HepG2 (cell line): ENCODE results near the gene TPPP2. TPM values are rescaled to one million over a fixed set of nuclear protein-coding genes. Genes with fewer than 3 reads are reported as not detected.

Experiments
- CREM ChIP-seq, 2 experiments: sonication (generic) in 1 of 2; formaldehyde crosslinking in 1 of 2; IDR thresholded peaks; 2 replicates each; pipeline versions ENCODE4 v1.4.0 to v1.6.1; 2016 to 2020; ENCODE audit warnings: antibody characterized with exemption in 1 of 2, mild to moderate bottlenecking in 1 of 2, missing genetic modification reagents in 1 of 2
- FOXA1 ChIP-seq, 2 experiments: fragments of 450-650 bp in 1 of 2; sonication (generic) in 1 of 2; formaldehyde crosslinking in 1 of 2; IDR thresholded peaks; 2 replicates each; pipeline versions ENCODE4 v1.4.0 to v1.6.1; 2016 to 2020; ENCODE audit warnings: missing genetic modification reagents in 1 of 2
- FOXA3 ChIP-seq: IDR thresholded peaks from 2 replicates; pipeline ENCODE4 v1.6.1; 2016; ENCODE audit warnings: missing genetic modification reagents, missing compliant biosample characterization
- MTA3 ChIP-seq: sonication (generic); formaldehyde crosslinking; IDR thresholded peaks from 2 replicates; pipeline ENCODE4 v1.4.0; 2020; ENCODE audit warnings: missing genetic modification reagents
- MXD4 ChIP-seq: IDR thresholded peaks from 2 replicates; pipeline ENCODE4 v1.6.1; 2016; ENCODE audit warnings: mild to moderate bottlenecking, missing biosample characterization, missing genetic modification reagents
- NFYB ChIP-seq: sonication (generic); formaldehyde crosslinking; IDR thresholded peaks from 2 replicates; pipeline ENCODE4 v1.4.0; 2020; ENCODE audit warnings: missing genetic modification reagents
- PAWR ChIP-seq: sonication (generic); formaldehyde crosslinking; IDR thresholded peaks from 2 replicates; pipeline ENCODE4 v1.4.0; 2020; ENCODE audit warnings: missing genetic modification reagents, mild to moderate bottlenecking, borderline replicate concordance
- RARA ChIP-seq: IDR thresholded peaks from 2 replicates; pipeline ENCODE4 v1.6.1; 2016; ENCODE audit warnings: missing genetic modification reagents, missing compliant biosample characterization
- RCOR2 ChIP-seq: IDR thresholded peaks from 2 replicates; pipeline ENCODE4 v1.6.1; 2016; ENCODE audit warnings: missing biosample characterization, missing genetic modification reagents
- RFX3 ChIP-seq: IDR thresholded peaks from 2 replicates; pipeline ENCODE4 v1.6.1; 2016; ENCODE audit warnings: missing biosample characterization, missing genetic modification reagents
- SIN3B ChIP-seq: fragments of 150-350 bp; IDR thresholded peaks from 2 replicates; pipeline ENCODE4 v1.6.1; 2014; ENCODE audit warnings: low read length
- SRSF9 ChIP-seq: fragments of 200-400 bp; formaldehyde crosslinking; IDR thresholded peaks from 2 replicates; pipeline ENCODE4 v1.6.1; 2018; ENCODE audit warnings: borderline replicate concordance, mild to moderate bottlenecking, low read depth, low read length; ENCODE audit not compliant: insufficient read depth, poor library complexity, severe bottlenecking
- ZNF205 ChIP-seq: IDR thresholded peaks from 2 replicates; pipeline ENCODE4 v1.6.1; 2018; ENCODE audit warnings: missing biosample characterization, missing genetic modification reagents
- ZNF761 ChIP-seq: sonication (generic); formaldehyde crosslinking; conservative IDR thresholded peaks from 2 replicates; pipeline ENCODE4 v1.4.0; 2020; ENCODE audit warnings: mild to moderate bottlenecking, missing genetic modification reagents
- ZNF775 ChIP-seq: sonication (generic); formaldehyde crosslinking; IDR thresholded peaks from 2 replicates; pipeline ENCODE4 v1.4.0; 2020; ENCODE audit warnings: missing genetic modification reagents, mild to moderate bottlenecking, moderate library complexity, borderline replicate concordance
- polyA plus RNA-seq, 8 experiments: library from polyadenylated mRNA; depleted of rRNA in 3 of 8; stranded (reverse) in 7 of 8; unstranded in 1 of 8; fragments of >200 nt; fragmentation: Illumina TruSeq in 4 of 8; extraction: Trizol in 4 of 8; gene quantifications; 2 replicates each; pipeline versions ENCODE4 v1.2.1 to v1.2.3, GENCODE V29; 2011 to 2016; ENCODE audit warnings: low read depth in 4 of 8, missing spikeins in 1 of 8, mixed read lengths in 1 of 8; ENCODE audit not compliant: insufficient read depth in 1 of 8
- total RNA-seq, 5 experiments: library from RNA; depleted of rRNA; stranded (reverse); fragments of >200 nt; fragmentation: Illumina TruSeq; extraction: Trizol; gene quantifications; 2 replicates each; pipeline ENCODE4 v1.2.3, GENCODE V29; 2016; ENCODE audit warnings: low read depth in 1 of 5
- TF ChIP-seq, protein P1 (sequence below): IDR thresholded peaks from 2 replicates; pipeline ENCODE4 v1.6.1; 2012; ENCODE audit warnings: low read length, improper control_type of control experiment
- TF ChIP-seq, protein P2 (sequence below): sonication (generic); formaldehyde crosslinking; IDR thresholded peaks from 2 replicates; pipeline ENCODE4 v1.5.0; 2020; ENCODE audit warnings: missing genetic modification reagents
- TF ChIP-seq, protein P3 (sequence below): sonication (generic); formaldehyde crosslinking; IDR thresholded peaks from 2 replicates; pipeline ENCODE4 v1.4.0; 2020; ENCODE audit warnings: mild to moderate bottlenecking, missing genetic modification reagents

Gene TPPP2
- total and polyA plus RNA-seq, 2 of the 13 experiments (the other 11 are each of a cell fraction or from before 2014, with no cell fraction given): 0.58 to 4.2 TPM

DNA sequence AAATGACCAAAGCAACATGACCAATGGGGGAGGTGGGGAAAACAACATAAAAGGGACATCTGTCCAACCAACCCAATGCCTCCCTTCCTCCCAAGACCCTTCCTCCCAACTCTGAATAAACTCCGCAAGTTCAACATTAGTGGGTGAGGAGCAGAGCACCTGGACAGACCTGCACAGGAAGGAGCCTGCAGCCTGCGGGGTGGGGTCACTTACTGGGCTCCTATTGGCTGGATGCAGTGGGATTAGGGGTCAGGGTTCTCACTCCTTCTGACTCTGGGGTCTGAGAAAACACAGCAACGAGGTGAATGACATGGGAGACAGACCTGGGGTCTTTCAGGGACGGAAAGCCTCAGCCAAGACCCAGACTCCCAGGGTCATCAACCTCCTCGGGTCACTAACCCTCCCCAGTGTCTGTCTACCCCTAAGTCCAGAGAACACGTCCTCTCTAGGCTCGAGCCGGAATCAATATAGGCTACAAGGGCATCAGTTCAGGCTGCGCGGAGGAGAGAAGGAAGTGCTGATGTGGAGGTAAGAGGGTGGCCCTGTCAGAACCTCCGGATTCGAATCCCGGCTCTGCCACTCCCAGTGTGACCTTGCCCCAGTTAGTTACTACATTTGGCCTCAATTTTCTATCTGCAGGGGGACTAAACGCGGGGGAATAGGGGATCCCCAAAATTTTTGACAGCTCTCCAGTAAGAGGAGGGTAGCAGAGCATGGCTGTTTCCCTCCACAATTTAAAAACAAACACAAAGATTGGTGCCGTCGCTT, 6.0 kb upstream of the TPPP2 start (continued):
- TF ChIP-seq, protein P1, sequence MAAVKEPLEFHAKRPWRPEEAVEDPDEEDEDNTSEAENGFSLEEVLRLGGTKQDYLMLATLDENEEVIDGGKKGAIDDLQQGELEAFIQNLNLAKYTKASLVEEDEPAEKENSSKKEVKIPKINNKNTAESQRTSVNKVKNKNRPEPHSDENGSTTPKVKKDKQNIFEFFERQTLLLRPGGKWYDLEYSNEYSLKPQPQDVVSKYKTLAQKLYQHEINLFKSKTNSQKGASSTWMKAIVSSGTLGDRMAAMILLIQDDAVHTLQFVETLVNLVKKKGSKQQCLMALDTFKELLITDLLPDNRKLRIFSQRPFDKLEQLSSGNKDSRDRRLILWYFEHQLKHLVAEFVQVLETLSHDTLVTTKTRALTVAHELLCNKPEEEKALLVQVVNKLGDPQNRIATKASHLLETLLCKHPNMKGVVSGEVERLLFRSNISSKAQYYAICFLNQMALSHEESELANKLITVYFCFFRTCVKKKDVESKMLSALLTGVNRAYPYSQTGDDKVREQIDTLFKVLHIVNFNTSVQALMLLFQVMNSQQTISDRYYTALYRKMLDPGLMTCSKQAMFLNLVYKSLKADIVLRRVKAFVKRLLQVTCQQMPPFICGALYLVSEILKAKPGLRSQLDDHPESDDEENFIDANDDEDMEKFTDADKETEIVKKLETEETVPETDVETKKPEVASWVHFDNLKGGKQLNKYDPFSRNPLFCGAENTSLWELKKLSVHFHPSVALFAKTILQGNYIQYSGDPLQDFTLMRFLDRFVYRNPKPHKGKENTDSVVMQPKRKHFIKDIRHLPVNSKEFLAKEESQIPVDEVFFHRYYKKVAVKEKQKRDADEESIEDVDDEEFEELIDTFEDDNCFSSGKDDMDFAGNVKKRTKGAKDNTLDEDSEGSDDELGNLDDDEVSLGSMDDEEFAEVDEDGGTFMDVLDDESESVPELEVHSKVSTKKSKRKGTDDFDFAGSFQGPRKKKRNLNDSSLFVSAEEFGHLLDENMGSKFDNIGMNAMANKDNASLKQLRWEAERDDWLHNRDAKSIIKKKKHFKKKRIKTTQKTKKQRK: no peak
- TF ChIP-seq PAWR (CRISPR knock-in tag) (no peak), ZNF775 (CRISPR knock-in tag) (no peak), RCOR2 (no peak), SRSF9 (no peak), SIN3B (no peak), FOXA1 (IDR thresholded peaks at IDR 0.05) (no peak), FOXA1 (CRISPR knock-in tag; IDR thresholded peaks at IDR 0.05) (0 out of 2 replicates have a peak, but pooled peaks have one; percentile 22), FOXA3 (CRISPR knock-in tag) (no peak), NFYB (CRISPR knock-in tag) (peak; percentile 39; the same call in 1 of the 2 replicates), CREM (IDR thresholded peaks at IDR 0.05) (peak; percentile 24; the same call in 1 of the 2 replicates), CREM (CRISPR knock-in tag; IDR thresholded peaks at IDR 0.05) (no peak), RFX3 (CRISPR knock-in tag) (no peak), MXD4 (CRISPR knock-in tag) (no peak), MTA3 (no peak), ZNF761 (no peak), RARA (CRISPR knock-in tag) (peak; percentile 80), ZNF205 (no peak)
- TF ChIP-seq, protein P2, sequence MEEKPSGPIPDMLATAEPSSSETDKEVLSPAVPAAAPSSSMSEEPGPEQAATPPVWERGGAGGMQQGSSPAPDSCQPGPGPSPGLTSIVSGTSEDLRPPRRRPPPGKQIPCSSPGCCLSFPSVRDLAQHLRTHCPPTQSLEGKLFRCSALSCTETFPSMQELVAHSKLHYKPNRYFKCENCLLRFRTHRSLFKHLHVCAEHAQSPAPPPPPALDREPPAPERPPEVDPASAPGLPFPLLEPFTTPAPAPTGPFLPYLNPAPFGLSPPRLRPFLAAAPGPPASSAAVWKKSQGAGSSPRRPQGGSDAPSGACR (CRISPR knock-in tag): peak; percentile 22; the same call in 1 of the 2 replicates
- TF ChIP-seq, protein P3, sequence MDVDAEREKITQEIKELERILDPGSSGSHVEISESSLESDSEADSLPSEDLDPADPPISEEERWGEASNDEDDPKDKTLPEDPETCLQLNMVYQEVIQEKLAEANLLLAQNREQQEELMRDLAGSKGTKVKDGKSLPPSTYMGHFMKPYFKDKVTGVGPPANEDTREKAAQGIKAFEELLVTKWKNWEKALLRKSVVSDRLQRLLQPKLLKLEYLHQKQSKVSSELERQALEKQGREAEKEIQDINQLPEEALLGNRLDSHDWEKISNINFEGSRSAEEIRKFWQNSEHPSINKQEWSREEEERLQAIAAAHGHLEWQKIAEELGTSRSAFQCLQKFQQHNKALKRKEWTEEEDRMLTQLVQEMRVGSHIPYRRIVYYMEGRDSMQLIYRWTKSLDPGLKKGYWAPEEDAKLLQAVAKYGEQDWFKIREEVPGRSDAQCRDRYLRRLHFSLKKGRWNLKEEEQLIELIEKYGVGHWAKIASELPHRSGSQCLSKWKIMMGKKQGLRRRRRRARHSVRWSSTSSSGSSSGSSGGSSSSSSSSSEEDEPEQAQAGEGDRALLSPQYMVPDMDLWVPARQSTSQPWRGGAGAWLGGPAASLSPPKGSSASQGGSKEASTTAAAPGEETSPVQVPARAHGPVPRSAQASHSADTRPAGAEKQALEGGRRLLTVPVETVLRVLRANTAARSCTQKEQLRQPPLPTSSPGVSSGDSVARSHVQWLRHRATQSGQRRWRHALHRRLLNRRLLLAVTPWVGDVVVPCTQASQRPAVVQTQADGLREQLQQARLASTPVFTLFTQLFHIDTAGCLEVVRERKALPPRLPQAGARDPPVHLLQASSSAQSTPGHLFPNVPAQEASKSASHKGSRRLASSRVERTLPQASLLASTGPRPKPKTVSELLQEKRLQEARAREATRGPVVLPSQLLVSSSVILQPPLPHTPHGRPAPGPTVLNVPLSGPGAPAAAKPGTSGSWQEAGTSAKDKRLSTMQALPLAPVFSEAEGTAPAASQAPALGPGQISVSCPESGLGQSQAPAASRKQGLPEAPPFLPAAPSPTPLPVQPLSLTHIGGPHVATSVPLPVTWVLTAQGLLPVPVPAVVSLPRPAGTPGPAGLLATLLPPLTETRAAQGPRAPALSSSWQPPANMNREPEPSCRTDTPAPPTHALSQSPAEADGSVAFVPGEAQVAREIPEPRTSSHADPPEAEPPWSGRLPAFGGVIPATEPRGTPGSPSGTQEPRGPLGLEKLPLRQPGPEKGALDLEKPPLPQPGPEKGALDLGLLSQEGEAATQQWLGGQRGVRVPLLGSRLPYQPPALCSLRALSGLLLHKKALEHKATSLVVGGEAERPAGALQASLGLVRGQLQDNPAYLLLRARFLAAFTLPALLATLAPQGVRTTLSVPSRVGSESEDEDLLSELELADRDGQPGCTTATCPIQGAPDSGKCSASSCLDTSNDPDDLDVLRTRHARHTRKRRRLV (CRISPR knock-in tag): peak; percentile 83; the same call in 1 of the 2 replicates
